Neural cell (in vitro differentiated cells): Measurements from ENCODE around the gene TYW1. TPM values are rescaled to one million over a fixed set of nuclear protein-coding genes. Genes with fewer than 3 reads are reported as not detected.
"Not testable (repeated sequence)": the region's sequence is repeated elsewhere in the genome, so short reads cannot be mapped to it uniquely, and the experiment has no call there.

Source experiments
- H2AFZ ChIP-seq: fragments of 200-600, 300-800 bp; sonication (generic), shearing (Covaris generic); 2 replicates; pipeline ENCODE4 v1.6.0; 2014; ENCODE audit warnings: low read depth, mild to moderate bottlenecking, antibody characterized with exemption, low read length, moderate library complexity
- H3F3A ChIP-seq: fragments of 200-600 bp; shearing (Covaris generic); 2 replicates; pipeline ENCODE4 v1.6.1; 2016; ENCODE audit warnings: mild to moderate bottlenecking, moderate library complexity, mixed read lengths, antibody characterized with exemption, low read length; ENCODE audit not compliant: insufficient read depth, poor library complexity, severe bottlenecking
- H3K27ac ChIP-seq: fragments of 200-600, 300-800 bp; sonication (generic), shearing (Covaris generic); 2 replicates; pipeline ENCODE4 v1.5.1; 2014; ENCODE audit warnings: mild to moderate bottlenecking, low read length, moderate library complexity
- H3K27me3 ChIP-seq: fragments of 300-800, 200-600 bp; sonication (generic), shearing (Covaris generic); 2 replicates; pipeline ENCODE4 v1.6.0; 2014; ENCODE audit warnings: mild to moderate bottlenecking, low read depth, low read length, moderate library complexity; ENCODE audit not compliant: insufficient read depth
- H3K36me3 ChIP-seq: fragments of 300-800, 200-600 bp; sonication (generic), shearing (Covaris generic); 2 replicates; pipeline ENCODE4 v1.5.1; 2014; ENCODE audit warnings: mild to moderate bottlenecking, antibody characterized with exemption, low read length, moderate library complexity; ENCODE audit not compliant: insufficient read depth
- H3K4me2 ChIP-seq: fragments of 300-800, 200-600 bp; sonication (generic), shearing (Covaris generic); 2 replicates; pipeline ENCODE4 v1.6.0; 2014; ENCODE audit warnings: mild to moderate bottlenecking, low read length
- H3K4me3 ChIP-seq: fragments of 300-800, 200-600 bp; sonication (generic), shearing (Covaris generic); 2 replicates; pipeline ENCODE4 v1.5.1; 2014; ENCODE audit warnings: mild to moderate bottlenecking, low read length, moderate library complexity
- H3K79me2 ChIP-seq: fragments of 200-600 bp; shearing (Covaris generic); replicated peaks from 2 replicates; pipeline ENCODE4 v1.6.0; 2014; ENCODE audit warnings: mild to moderate bottlenecking, low read length, moderate library complexity; ENCODE audit not compliant: insufficient read depth
- H3K9ac ChIP-seq: fragments of 300-800, 200-600 bp; sonication (generic), shearing (Covaris generic); 2 replicates; pipeline ENCODE4 v1.6.1; 2016; ENCODE audit warnings: mild to moderate bottlenecking, low read length, mixed read lengths
- H3K9me2 ChIP-seq: fragments of 200-600 bp; shearing (Covaris generic); 2 replicates; pipeline ENCODE4 v1.6.1; 2016; ENCODE audit warnings: mild to moderate bottlenecking, low read length, mixed read lengths; ENCODE audit not compliant: insufficient read depth
- H3K9me3 ChIP-seq: fragments of 200-600, 300-800 bp; sonication (generic), shearing (Covaris generic); 2 replicates; pipeline ENCODE4 v1.6.1; 2016; ENCODE audit warnings: mild to moderate bottlenecking, mixed run types, low read length, moderate library complexity, mixed read lengths
- H4K20me1 ChIP-seq: fragments of 200-600 bp; shearing (Covaris generic); 2 replicates; pipeline ENCODE4 v1.6.1; 2016; ENCODE audit warnings: mild to moderate bottlenecking, mixed run types; ENCODE audit not compliant: insufficient read depth
- CTCF ChIP-seq: fragments of 450-650 bp; IDR thresholded peaks from 2 replicates; pipeline ENCODE4 v1.5.1; 2014; ENCODE audit warnings: antibody characterized with exemption, mild to moderate bottlenecking, moderate library complexity; ENCODE audit not compliant: poor library complexity, severe bottlenecking
- EP300 ChIP-seq: fragments of 450-650 bp; conservative IDR thresholded peaks from 2 replicates; pipeline ENCODE4 v1.6.1; 2014; ENCODE audit warnings: antibody characterized with exemption, mild to moderate bottlenecking, moderate library complexity; ENCODE audit not compliant: poor library complexity, severe bottlenecking
- EZH2 ChIP-seq: fragments of 200-600, 300-800 bp; shearing (Covaris generic), sonication (generic); IDR thresholded peaks from 2 replicates; pipeline ENCODE4 v1.6.1; 2014; ENCODE audit warnings: antibody characterized with exemption, low read length, borderline replicate concordance, mild to moderate bottlenecking; ENCODE audit not compliant: insufficient read depth, poor library complexity, severe bottlenecking
- MXI1 ChIP-seq: fragments of 450-650 bp; conservative IDR thresholded peaks from 2 replicates; pipeline ENCODE4 v1.6.1; 2014; ENCODE audit warnings: antibody characterized with exemption, mild to moderate bottlenecking; ENCODE audit not compliant: poor library complexity, severe bottlenecking
- POLR2AphosphoS5 ChIP-seq: IDR thresholded peaks from 2 replicates; pipeline ENCODE4 v1.6.1; 2012
- RAD21 ChIP-seq: fragments of 450-650 bp; conservative IDR thresholded peaks from 2 replicates; pipeline ENCODE4 v1.6.1; 2014; ENCODE audit warnings: antibody characterized with exemption, mild to moderate bottlenecking, moderate library complexity
- REST ChIP-seq: IDR thresholded peaks from 2 replicates; pipeline ENCODE4 v1.6.1; 2012; ENCODE audit warnings: borderline replicate concordance
- SMC3 ChIP-seq: fragments of 450-650 bp; conservative IDR thresholded peaks from 2 replicates; pipeline ENCODE4 v1.6.1; 2014; ENCODE audit warnings: antibody characterized with exemption, mild to moderate bottlenecking, moderate library complexity; ENCODE audit not compliant: poor library complexity
- TAF1 ChIP-seq: IDR thresholded peaks from 2 replicates; pipeline ENCODE4 v1.6.1; 2012; ENCODE audit warnings: low read depth
- polyA plus RNA-seq: library from polyadenylated mRNA; depleted of rRNA; stranded (reverse); fragments of >200 nt; gene quantifications from 2 replicates; pipeline ENCODE4 v1.2.3, GENCODE V29; 2014

The TYW1 gene
- polyA plus RNA-seq, 1 donor from 2014 or later: 14.9 TPM

GRCh38 chr7:67242871-67243270, 246.2 kb downstream of the TYW1 start:
- not testable (repeated sequence) for H3K27me3 ChIP-seq, H4K20me1 ChIP-seq, H2AFZ ChIP-seq, H3K4me3 ChIP-seq, H3K4me2 ChIP-seq, H3F3A ChIP-seq, H3K79me2 ChIP-seq, H3K27ac ChIP-seq, H3K9me3 ChIP-seq, H3K9me2 ChIP-seq, H3K36me3 ChIP-seq, H3K9ac ChIP-seq

- H3K9me3 ChIP-seq, H3K79me2 ChIP-seq, H3K27ac ChIP-seq, H2AFZ ChIP-seq, H3K36me3 ChIP-seq, H3F3A ChIP-seq, H3K27me3 ChIP-seq, H3K4me3 ChIP-seq, H4K20me1 ChIP-seq, H3K4me2 ChIP-seq, H3K9me2 ChIP-seq, H3K9ac ChIP-seq: not testable (repeated sequence)
These were observed 251.7 kb downstream of the TYW1 start for GRCh38 chr7:67248364-67248763.

- Histone ChIP-seq H3K36me3 (no peaks in the 10 kb centered on the region), H4K20me1 (no peaks in the 10 kb centered on the region), H3K27me3 (no peaks in the 10 kb centered on the region), H3K9ac (no peak overlapping the region), H3K79me2 (no peaks in the 10 kb centered on the region), H3F3A (no peaks in the 10 kb centered on the region), H2AFZ (no peak overlapping the region), H3K4me3 (no peak overlapping the region), H3K9me2 (no peaks in the 10 kb centered on the region), H3K4me2 (no peak overlapping the region), H3K27ac (no peak overlapping the region), H3K9me3 (no peaks in the 10 kb centered on the region)
- TF ChIP-seq SMC3: no peak
- TF ChIP-seq EP300: no peak
- no peak for TF ChIP-seq POLR2AphosphoS5
- no peak for TF ChIP-seq EZH2
- no peak for TF ChIP-seq MXI1
- no peak for TF ChIP-seq RAD21
- TF ChIP-seq REST: no peak
- TF ChIP-seq CTCF: no peak
- no peak for TF ChIP-seq TAF1
These were observed 255.4 kb downstream of the TYW1 start for GRCh38 chr7:67251986-67252558.

GRCh38 chr7:67255076-67255475, 258.4 kb downstream of the TYW1 start:
- not testable (repeated sequence) for H2AFZ ChIP-seq, H3K4me2 ChIP-seq, H3K79me2 ChIP-seq, H3F3A ChIP-seq, H3K9ac ChIP-seq, H3K36me3 ChIP-seq, H3K9me2 ChIP-seq, H4K20me1 ChIP-seq, H3K9me3 ChIP-seq, H3K4me3 ChIP-seq, H3K27ac ChIP-seq, H3K27me3 ChIP-seq

- not testable (repeated sequence) for H3K79me2 ChIP-seq, H3K27ac ChIP-seq, H2AFZ ChIP-seq, H3K9me2 ChIP-seq, H3F3A ChIP-seq, H3K36me3 ChIP-seq, H3K4me2 ChIP-seq, H4K20me1 ChIP-seq, H3K9ac ChIP-seq, H3K27me3 ChIP-seq, H3K9me3 ChIP-seq, H3K4me3 ChIP-seq
These were observed 261.1 kb downstream of the TYW1 start for GRCh38 chr7:67257779-67258178.
